ENCODE results near the gene PACSIN1. TPM values are rescaled to one million over a fixed set of nuclear protein-coding genes. Genes with fewer than 3 reads are reported as not detected.
"Not testable (repeated sequence)": the region's sequence is repeated elsewhere in the genome, so short reads cannot be mapped to it uniquely, and the experiment has no call there.

PACSIN1 gene
- total and polyA plus RNA-seq, 7 donors, result 0.11 to 0.17 (median 0.11) TPM; not detected in 4

GRCh38 chr6:34476921-34477320 lies 11.0 kb downstream of the PACSIN1 start:
- Histone ChIP-seq H3K36me3 (ENCODE audit: insufficient read depth in 1 of 2, low read depth in 1 of 2) (no peaks in the 10 kb centered on the region), H3K4me1 (no peaks in the 10 kb centered on the region), H3K27ac (no peak overlapping the region), H3K4me3 (no peak overlapping the region), H3K9me3 (peaks cover 3% of the 10 kb centered on the region), H3K27me3 (ENCODE audit: insufficient read depth in 3 of 3, low read length in 2 of 3) (no peaks in the 10 kb centered on the region)
- no peak for TF ChIP-seq CTCF (IDR thresholded peaks at IDR 0.05)
- ATAC-seq, result no peak
- 36 to 52% (median 43%) methylated on average over 4 to 5 of the region's 5 CpGs for WGBS, 3 donors
- DNase-seq, result no peak
- intact Hi-C loops (cut with DNase I), result no loop called here

- no peak for TF ChIP-seq CTCF (IDR thresholded peaks at IDR 0.05)
- 77 to 87% (median 78%) methylated on average over 4 of the region's 4 CpGs for WGBS, 3 donors
- Histone ChIP-seq H3K4me3 (no peak overlapping the region), H3K9me3 (peaks cover 3% of the 10 kb centered on the region), H3K27me3 (ENCODE audit: insufficient read depth in 3 of 3, low read length in 2 of 3) (peaks cover 0 to 2% (median 0%) of the 10 kb centered on the region in 3 donors), H3K27ac (no peak overlapping the region), H3K36me3 (ENCODE audit: insufficient read depth in 1 of 2, low read depth in 1 of 2) (no peaks in the 10 kb centered on the region), H3K4me1 (no peaks in the 10 kb centered on the region)
- ATAC-seq (no peak), DNase-seq (no peak)
- intact Hi-C loops (cut with DNase I), result no loop called here
These were observed 12.9 kb downstream of the PACSIN1 start for GRCh38 chr6:34478796-34479195.

- H3K27ac ChIP-seq; intact Hi-C loops (cut with DNase I); H3K36me3 ChIP-seq (ENCODE audit: insufficient read depth in 1 of 2, low read depth in 1 of 2); H3K27me3 ChIP-seq (ENCODE audit: insufficient read depth in 3 of 3, low read length in 2 of 3); H3K4me3 ChIP-seq; H3K9me3 ChIP-seq; ATAC-seq; DNase-seq; H3K4me1 ChIP-seq: not testable (repeated sequence)
- 92 to 99% (median 94%) methylated on average over 5 of the region's 5 CpGs for WGBS, 3 donors
These were observed 17.9 kb downstream of the PACSIN1 start for GRCh38 chr6:34483781-34484180.

GRCh38 chr6:34484391-34484790 lies 18.5 kb downstream of the PACSIN1 start:
- no peaks in the 10 kb centered on the region for H3K36me3 ChIP-seq (ENCODE audit: insufficient read depth in 1 of 2, low read depth in 1 of 2)
- no peak overlapping the region for H3K4me3 ChIP-seq
- TF ChIP-seq CTCF (IDR thresholded peaks at IDR 0.05), result no peak
- ATAC-seq (no peak), DNase-seq (no peak)
- no peak overlapping the region for H3K27ac ChIP-seq
- H3K4me1 ChIP-seq, result no peaks in the 10 kb centered on the region
- intact Hi-C loops (cut with DNase I), result no loop called here
- H3K9me3 ChIP-seq, result no peaks in the 10 kb centered on the region
- WGBS, 3 donors, result 72 to 79% (median 74%) methylated on average over 1 of the region's 1 CpG
- H3K27me3 ChIP-seq (ENCODE audit: insufficient read depth in 3 of 3, low read length in 2 of 3), result peaks cover 0 to 2% (median 0%) of the 10 kb centered on the region in 3 donors

- Histone ChIP-seq H3K9me3 (no peaks in the 10 kb centered on the region), H3K27ac (no peak overlapping the region), H3K36me3 (ENCODE audit: insufficient read depth in 1 of 2, low read depth in 1 of 2) (no peaks in the 10 kb centered on the region), H3K4me1 (no peaks in the 10 kb centered on the region), H3K27me3 (ENCODE audit: insufficient read depth in 3 of 3, low read length in 2 of 3) (peaks cover 0 to 2% (median 0%) of the 10 kb centered on the region in 3 donors), H3K4me3 (no peak overlapping the region)
- intact Hi-C loops (cut with DNase I), result no loop called here
- no peak for TF ChIP-seq CTCF (IDR thresholded peaks at IDR 0.05)
- no peak for ATAC-seq
- 70 to 75% (median 73%) methylated on average over 7 of the region's 7 CpGs for WGBS, 3 donors
- DNase-seq, result no peak
These were observed 19.0 kb downstream of the PACSIN1 start for GRCh38 chr6:34484899-34485298.

Data from psoas muscle (tissue), 8 donors.